GM12872 (cell line): ENCODE data around the gene ZNRF3.

Experiments used
- CTCF ChIP-seq: IDR thresholded peaks from 3 replicates; pipeline ENCODE4 v1.5.1; 2011; ENCODE audit warnings: low read depth, mild to moderate bottlenecking, low read length, moderate library complexity; ENCODE audit not compliant: insufficient read depth

Gene ZNRF3

GRCh38 chr22:28994522-28994921, 111.2 kb downstream of the ZNRF3 start:
- TF ChIP-seq CTCF, result no peak

GRCh38 chr22:28995551-28995950, 112.2 kb downstream of the ZNRF3 start:
- no peak for TF ChIP-seq CTCF

GRCh38 chr22:28997342-28997741, 114.0 kb downstream of the ZNRF3 start:
- no peak for TF ChIP-seq CTCF

GRCh38 chr22:28998681-28999080, 115.3 kb downstream of the ZNRF3 start:
- TF ChIP-seq CTCF, result no peak

GRCh38 chr22:28999510-28999909, 116.1 kb downstream of the ZNRF3 start:
- TF ChIP-seq CTCF, result no peak

- no peak for TF ChIP-seq CTCF
Measured at GRCh38 chr22:28999919-29000556, 116.7 kb downstream of the ZNRF3 start.

GRCh38 chr22:29000641-29001040, 117.3 kb downstream of the ZNRF3 start:
- TF ChIP-seq CTCF, result no peak

GRCh38 chr22:29002603-29003002, 119.2 kb downstream of the ZNRF3 start:
- TF ChIP-seq CTCF, result no peak
